Vagina (tissue), 2 donors: ENCODE data around the gene MLF1. TPM values are rescaled to one million over a fixed set of nuclear protein-coding genes. Genes with fewer than 3 reads are reported as not detected.
A peak's percentile ranks its signal among the peaks of the same experiment; 100 is the strongest.

Experiments
- DNase-seq, 2 donors: peaks; one replicate each; pipeline ENCODE4 v3.0.0-alpha.2; 2017; ENCODE audit errors: extremely low spot score in 2 of 2
- H3K27ac ChIP-seq: fragments of 200-600 bp; sonication (generic); one replicate; pipeline ENCODE4 v1.5.1; 2019
- H3K27me3 ChIP-seq: fragments of 200-600 bp; sonication (generic); one replicate; pipeline ENCODE4 v1.5.1; 2019
- H3K36me3 ChIP-seq, 2 donors: fragments of 200-600 bp; sonication (generic); one replicate each; pipeline ENCODE4 v1.5.1; 2017 to 2019
- H3K4me1 ChIP-seq: fragments of 200-600 bp; sonication (generic); one replicate; pipeline ENCODE4 v1.5.1; 2019
- H3K4me3 ChIP-seq, 2 donors: fragments of 200-600 bp; sonication (generic); 1 replicate in 1 of 2; 2 replicates in 1 of 2; pipeline ENCODE4 v1.5.1; 2016 to 2019
- H3K9me3 ChIP-seq: fragments of 200-600 bp; sonication (generic); one replicate; pipeline ENCODE4 v1.5.1; 2019
- CTCF ChIP-seq, 3 experiments: fragments of 450-650 bp in 2 of 3; fragments of 200-600 bp in 1 of 3; sonication (generic) in 1 of 3; IDR thresholded peaks; one replicate each; pipeline ENCODE4 v1.5.1; 2017 to 2019; ENCODE audit warnings: antibody characterized with exemption in 3 of 3, mild to moderate bottlenecking in 2 of 3, moderate library complexity in 2 of 3
- POLR2A ChIP-seq, 2 donors: fragments of 450-650 bp; IDR thresholded peaks; one replicate each; pipeline ENCODE4 v1.6.1; 2017; ENCODE audit warnings: antibody characterized with exemption in 2 of 2, mild to moderate bottlenecking in 2 of 2, moderate library complexity in 2 of 2
- POLR2AphosphoS5 ChIP-seq, 2 donors: sonication (generic); formaldehyde crosslinking; IDR thresholded peaks; one replicate each; pipeline ENCODE4 v1.9.0; 2017; ENCODE audit warnings: antibody characterized with exemption in 2 of 2, mild to moderate bottlenecking in 2 of 2, low read depth in 1 of 2; ENCODE audit not compliant: insufficient read depth in 1 of 2
- intact Hi-C: fragments of 100-400 bp; cut with DNase I; formaldehyde crosslinking; loops from one replicate; pipeline ENCODE4 v1.15.1; 2023
- total RNA-seq: library from RNA; depleted of rRNA; stranded (reverse); fragments of >200 nt; gene quantifications from one replicate; pipeline ENCODE4 v1.2.3, GENCODE V29; 2016

Gene MLF1
- total RNA-seq, 1 donor from 2014 or later = 9.8 TPM

DNA sequence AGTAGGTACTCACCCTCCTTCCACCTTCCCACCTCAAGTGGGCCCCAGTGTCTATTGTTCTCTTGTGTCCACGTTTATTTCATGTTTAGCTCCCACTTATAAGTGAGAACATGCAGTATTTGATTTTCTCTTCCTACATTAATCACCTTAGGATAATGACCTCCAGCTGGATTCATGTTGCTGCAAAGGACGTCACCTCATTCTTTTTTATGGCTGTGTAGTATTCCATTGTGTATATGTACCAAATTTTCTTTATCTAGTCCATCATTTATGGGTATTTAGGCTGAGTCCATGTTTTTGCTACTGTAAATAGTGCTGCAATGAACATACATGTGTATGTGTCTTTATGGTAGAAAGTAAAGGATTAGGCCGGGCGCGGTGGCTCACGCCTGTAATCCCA lies 5.9 kb upstream of the MLF1 start:
- TF ChIP-seq CTCF (IDR thresholded peaks at IDR 0.05) (no peak), POLR2A (IDR thresholded peaks at IDR 0.05) (no peak), POLR2AphosphoS5 (IDR thresholded peaks at IDR 0.05; ENCODE audit: insufficient read depth in 1 of 2, low read depth in 1 of 2) (no peak)
- Histone ChIP-seq H3K4me3 (no peak overlapping the region), H3K27me3 (no peaks in the 10 kb centered on the region), H3K4me1 (no peaks in the 10 kb centered on the region), H3K36me3 (no peaks in the 10 kb centered on the region), H3K27ac (no peak overlapping the region), H3K9me3 (no peaks in the 10 kb centered on the region)
- intact Hi-C loops = no loop called here
- no peak for DNase-seq

- intact Hi-C loops = no loop called here
- no peak for TF ChIP-seq POLR2A (IDR thresholded peaks at IDR 0.05)
- no peak for TF ChIP-seq CTCF (IDR thresholded peaks at IDR 0.05)
- no peak for TF ChIP-seq POLR2AphosphoS5 (IDR thresholded peaks at IDR 0.05; ENCODE audit: insufficient read depth in 1 of 2, low read depth in 1 of 2)
- Histone ChIP-seq H3K27ac (no peak overlapping the region), H3K4me3 (no peak overlapping the region), H3K9me3 (no peaks in the 10 kb centered on the region), H3K4me1 (peaks cover 9% of the 10 kb centered on the region), H3K36me3 (no peaks in the 10 kb centered on the region), H3K27me3 (no peaks in the 10 kb centered on the region)
- no peak for DNase-seq
Observed at GRCh38 chr3:158568784-158569183, 2.2 kb upstream of the MLF1 start.

DNA sequence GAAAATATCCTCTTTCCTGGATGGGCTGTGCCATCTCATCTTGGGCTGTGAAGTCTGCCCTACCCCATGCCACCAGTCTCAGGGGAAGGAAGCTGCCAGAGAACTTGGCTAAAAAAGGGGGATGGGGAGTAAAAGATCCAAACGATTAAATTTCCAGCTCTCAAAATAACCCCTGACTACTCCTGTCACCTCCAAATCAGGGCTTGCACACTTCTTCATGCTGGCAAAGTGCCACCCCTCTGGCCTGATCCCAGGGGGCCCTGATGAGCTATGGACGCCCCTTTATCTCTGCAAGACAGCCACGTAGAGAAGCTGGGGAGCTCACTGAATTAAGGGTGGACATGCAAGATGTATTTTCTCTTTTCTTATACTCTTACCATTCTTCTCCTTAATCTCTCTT lies 1.2 kb upstream of the MLF1 start:
- no peaks in the 10 kb centered on the region for H3K9me3 ChIP-seq
- no peaks in the 10 kb centered on the region for H3K36me3 ChIP-seq
- no peaks in the 10 kb centered on the region for H3K27me3 ChIP-seq
- TF ChIP-seq POLR2A (IDR thresholded peaks at IDR 0.05) (no peak), POLR2AphosphoS5 (IDR thresholded peaks at IDR 0.05; ENCODE audit: insufficient read depth in 1 of 2, low read depth in 1 of 2) (no peak), CTCF (IDR thresholded peaks at IDR 0.05) (no peak)
- H3K27ac ChIP-seq = no peak overlapping the region
- no peak overlapping the region for H3K4me3 ChIP-seq
- peaks cover 9% of the 10 kb centered on the region for H3K4me1 ChIP-seq
- intact Hi-C loops = no loop called here
- no peak for DNase-seq

DNA sequence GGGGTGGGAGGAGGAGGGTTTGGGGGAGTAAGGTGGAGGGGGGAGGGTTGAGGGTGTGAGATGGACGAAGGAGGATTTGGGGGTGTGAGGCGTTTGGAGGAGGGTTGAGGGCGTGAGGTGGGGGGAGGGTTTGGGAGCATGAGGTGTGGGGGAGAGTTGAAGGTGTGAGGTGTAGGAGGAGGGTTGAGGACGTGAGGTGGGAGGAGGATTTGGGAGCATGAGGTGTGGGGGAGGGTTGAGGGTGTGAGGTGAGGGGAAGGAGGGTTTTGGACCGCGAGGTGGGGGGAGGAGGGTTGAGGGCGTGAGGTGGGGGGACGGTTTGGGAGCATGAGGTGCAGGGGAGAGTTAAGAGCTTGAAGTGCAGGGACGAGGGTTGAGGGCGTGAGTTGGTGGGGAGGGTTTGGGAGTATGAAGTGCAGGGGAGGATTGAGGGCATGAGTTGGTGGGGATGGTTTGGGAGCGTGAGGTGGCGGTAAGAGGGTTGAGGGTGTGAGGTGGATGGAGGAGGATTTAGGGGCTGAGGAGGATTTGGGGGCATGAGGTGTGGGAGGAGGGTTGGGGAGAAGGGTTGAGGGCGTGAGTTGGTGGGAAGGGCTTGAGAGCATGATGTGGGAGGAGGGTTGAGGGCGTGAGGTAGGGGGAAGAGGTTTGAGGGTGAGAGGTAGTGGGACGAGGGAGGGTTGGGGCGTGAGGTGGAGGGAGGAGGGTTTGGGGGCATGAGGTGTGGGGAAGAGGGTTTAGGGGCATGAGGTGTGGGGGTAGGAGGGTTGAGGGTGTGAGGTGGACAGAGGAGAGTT lies 1.2 kb downstream of the MLF1 start:
- no peaks in the 10 kb centered on the region for H3K36me3 ChIP-seq
- no peaks in the 10 kb centered on the region for H3K9me3 ChIP-seq
- DNase-seq = no peak
- H3K4me3 ChIP-seq = peak overlapping the region in 1 of 2 donors; percentile 74
- H3K27ac ChIP-seq = no peak overlapping the region
- TF ChIP-seq POLR2AphosphoS5 (IDR thresholded peaks at IDR 0.05; ENCODE audit: insufficient read depth in 1 of 2, low read depth in 1 of 2) (no peak), CTCF (IDR thresholded peaks at IDR 0.05) (no peak), POLR2A (IDR thresholded peaks at IDR 0.05) (no peak)
- intact Hi-C loops = no loop called here
- no peaks in the 10 kb centered on the region for H3K27me3 ChIP-seq
- peaks cover 9% of the 10 kb centered on the region for H3K4me1 ChIP-seq

- H3K4me1 ChIP-seq = peaks cover 9% of the 10 kb centered on the region
- H3K27ac ChIP-seq = no peak overlapping the region
- H3K27me3 ChIP-seq = no peaks in the 10 kb centered on the region
- H3K36me3 ChIP-seq = no peaks in the 10 kb centered on the region
- intact Hi-C loops = no loop called here
- no peak for DNase-seq
- H3K4me3 ChIP-seq = no peak overlapping the region
- TF ChIP-seq POLR2A (IDR thresholded peaks at IDR 0.05) = no peak
- no peak for TF ChIP-seq CTCF (IDR thresholded peaks at IDR 0.05)
- no peak for TF ChIP-seq POLR2AphosphoS5 (IDR thresholded peaks at IDR 0.05; ENCODE audit: insufficient read depth in 1 of 2, low read depth in 1 of 2)
- H3K9me3 ChIP-seq = no peaks in the 10 kb centered on the region
Observed at GRCh38 chr3:158572766-158573060, 1.7 kb downstream of the MLF1 start.
